Fibroblast of skin of right biceps (primary cell): ENCODE data around the gene CRIP1.

ENCODE experiments used
- DNase-seq: peaks from one replicate; pipeline ENCODE4 v3.0.0-alpha.2; 2013

Gene CRIP1

GRCh38 chr14:105519946-105520698 lies 33.4 kb downstream of the CRIP1 start:
- DNase-seq = no peak

- DNase-seq = no peak
These were observed 38.6 kb downstream of the CRIP1 start for GRCh38 chr14:105525326-105525725.

GRCh38 chr14:105525861-105526775 lies 39.4 kb downstream of the CRIP1 start, which contains the start of gene TMEM121:
Gene TMEM121 (plus strand): TSS chr14:105526583. CDS start chr14:105528835, 2,252 bp downstream.
- peak; percentile 11 for DNase-seq

GRCh38 chr14:105526776-105527380 lies 40.2 kb downstream of the CRIP1 start:
- DNase-seq = no peak

GRCh38 chr14:105527381-105527825 lies 40.7 kb downstream of the CRIP1 start:
- no peak for DNase-seq

- DNase-seq = peak; percentile 77
These were observed 41.3 kb downstream of the CRIP1 start for GRCh38 chr14:105527826-105528585.

- no peak for DNase-seq
These were observed 42.1 kb downstream of the CRIP1 start for GRCh38 chr14:105528586-105529318.

- no peak for DNase-seq
These were observed 42.6 kb downstream of the CRIP1 start for GRCh38 chr14:105529319-105529568.

- no peak for DNase-seq
These were observed 43.0 kb downstream of the CRIP1 start for GRCh38 chr14:105529569-105530284.

GRCh38 chr14:105530285-105531087 lies 43.8 kb downstream of the CRIP1 start:
- DNase-seq = no peak

- DNase-seq = no peak
These were observed 44.6 kb downstream of the CRIP1 start for GRCh38 chr14:105531088-105531893.

- no peak for DNase-seq
These were observed 45.4 kb downstream of the CRIP1 start for GRCh38 chr14:105531894-105532623.

GRCh38 chr14:105532735-105533141 lies 46.1 kb downstream of the CRIP1 start:
- no peak for DNase-seq

GRCh38 chr14:105533391-105533790 lies 46.7 kb downstream of the CRIP1 start:
- no peak for DNase-seq

GRCh38 chr14:105533811-105534498 lies 47.3 kb downstream of the CRIP1 start:
- DNase-seq = no peak

GRCh38 chr14:105534586-105534985 lies 47.9 kb downstream of the CRIP1 start:
- no peak for DNase-seq

- DNase-seq = no peak
These were observed 49.4 kb downstream of the CRIP1 start for GRCh38 chr14:105536051-105536450.
